RPMI8226 (cell line): ENCODE measurements around the gene B3GNT2.
"Not testable (repeated sequence)": the region's sequence is repeated elsewhere in the genome, so short reads cannot be mapped to it uniquely, and the experiment has no call there.

Experiments
- DNase-seq: peaks from one replicate; pipeline ENCODE4 v3.0.0-alpha.2; 2015

The B3GNT2 gene, protein sequence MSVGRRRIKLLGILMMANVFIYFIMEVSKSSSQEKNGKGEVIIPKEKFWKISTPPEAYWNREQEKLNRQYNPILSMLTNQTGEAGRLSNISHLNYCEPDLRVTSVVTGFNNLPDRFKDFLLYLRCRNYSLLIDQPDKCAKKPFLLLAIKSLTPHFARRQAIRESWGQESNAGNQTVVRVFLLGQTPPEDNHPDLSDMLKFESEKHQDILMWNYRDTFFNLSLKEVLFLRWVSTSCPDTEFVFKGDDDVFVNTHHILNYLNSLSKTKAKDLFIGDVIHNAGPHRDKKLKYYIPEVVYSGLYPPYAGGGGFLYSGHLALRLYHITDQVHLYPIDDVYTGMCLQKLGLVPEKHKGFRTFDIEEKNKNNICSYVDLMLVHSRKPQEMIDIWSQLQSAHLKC

DNA sequence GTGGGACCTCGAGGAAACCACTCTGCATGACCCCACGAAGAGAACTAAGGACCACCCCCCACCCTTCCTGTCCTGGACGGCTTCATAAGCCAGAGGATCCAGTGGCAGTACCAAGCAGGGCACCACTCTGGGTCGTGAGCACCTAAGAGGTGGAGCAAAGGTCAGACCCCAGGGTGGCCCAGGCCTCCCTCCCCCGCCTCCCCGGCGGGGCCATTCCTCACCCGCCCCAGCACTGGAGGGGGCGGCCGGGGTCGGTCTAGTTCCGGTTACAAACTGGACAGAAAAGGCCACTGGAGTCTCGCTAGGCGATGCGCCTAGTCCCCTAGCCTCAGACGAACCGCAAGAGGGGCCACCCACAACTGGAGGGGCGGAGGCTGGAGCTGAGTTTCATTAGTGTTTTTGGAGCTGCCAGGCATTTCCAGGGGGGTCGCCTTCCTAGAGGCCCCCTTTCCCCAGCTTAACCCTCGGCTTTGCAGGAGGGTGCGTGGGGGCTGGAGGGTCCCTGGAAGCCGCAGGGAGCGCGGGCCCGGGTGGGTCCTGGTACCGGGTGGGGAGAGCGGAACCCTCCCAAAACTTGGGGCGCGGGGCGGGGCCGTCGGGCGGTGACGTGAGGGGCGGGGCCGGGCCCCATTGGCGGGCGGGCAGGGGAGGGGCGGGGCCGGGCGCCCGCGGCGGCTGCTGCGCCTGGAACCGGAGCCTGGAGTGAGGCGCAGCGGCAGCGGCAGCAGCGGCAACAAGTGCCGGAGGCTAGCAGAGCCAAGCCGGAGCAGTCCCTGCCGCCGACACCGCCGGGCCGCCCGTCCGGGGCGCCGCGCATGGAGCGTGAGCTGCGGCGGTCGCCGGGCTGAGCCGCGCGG is at the start of gene B3GNT2:
Gene B3GNT2 (plus strand): TSS at position 695 of the 857 bp plus-strand sequence. CDS start 26,106 bp downstream, outside the sequence.
- peak; percentile 85 for DNase-seq

DNA sequence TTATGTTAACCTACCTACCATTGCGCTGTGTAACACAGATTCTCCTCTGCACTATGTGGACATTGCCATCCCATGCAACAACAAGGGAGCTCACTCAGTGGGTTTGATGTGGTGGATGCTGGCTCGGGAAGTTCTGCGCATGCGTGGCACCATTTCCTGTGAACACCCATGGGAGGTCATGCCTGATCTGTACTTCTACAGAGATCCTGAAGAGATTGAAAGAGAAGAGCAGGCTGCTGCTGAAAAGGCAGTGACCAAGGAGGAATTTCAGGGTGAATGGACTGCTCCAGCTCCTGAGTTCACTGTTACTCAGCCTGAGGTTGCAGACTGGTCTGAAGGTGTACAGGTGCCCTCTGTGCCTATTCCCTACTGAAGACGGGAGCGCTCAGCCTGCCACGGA is 49.1 kb upstream of the B3GNT2 start:
- not testable (repeated sequence) for DNase-seq

DNA sequence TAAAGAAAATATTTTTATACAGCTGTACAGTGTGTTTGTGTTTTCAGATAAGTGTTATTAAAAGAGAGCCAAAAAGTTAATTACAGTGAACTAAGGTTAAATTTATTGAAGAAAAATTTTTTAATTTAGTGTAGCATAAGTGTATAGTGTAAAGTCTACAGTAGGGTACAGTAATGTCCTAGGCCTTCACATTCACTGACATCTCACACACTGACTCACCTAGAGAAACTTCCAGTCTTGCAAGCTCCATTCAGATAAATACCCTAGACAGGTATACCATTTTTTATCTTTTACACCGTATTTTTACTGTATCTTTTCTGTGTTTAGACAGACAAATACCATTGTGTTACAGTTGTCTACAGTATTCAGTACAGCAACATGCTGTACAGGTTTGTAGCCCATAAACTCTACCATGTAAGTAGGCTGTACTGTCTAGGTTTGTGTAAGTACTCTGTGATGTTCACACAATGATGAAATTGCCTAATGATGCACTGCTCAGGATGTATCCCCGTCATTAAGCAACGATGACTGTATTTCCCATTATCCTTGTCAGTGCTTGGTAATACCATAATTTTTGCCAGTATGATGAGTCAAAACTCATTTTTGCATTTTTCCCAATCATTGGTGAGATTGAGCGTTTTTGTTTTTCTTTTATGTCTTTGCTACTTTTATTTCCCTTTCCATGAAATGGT is 48.2 kb upstream of the B3GNT2 start:
- DNase-seq: no peak

DNA sequence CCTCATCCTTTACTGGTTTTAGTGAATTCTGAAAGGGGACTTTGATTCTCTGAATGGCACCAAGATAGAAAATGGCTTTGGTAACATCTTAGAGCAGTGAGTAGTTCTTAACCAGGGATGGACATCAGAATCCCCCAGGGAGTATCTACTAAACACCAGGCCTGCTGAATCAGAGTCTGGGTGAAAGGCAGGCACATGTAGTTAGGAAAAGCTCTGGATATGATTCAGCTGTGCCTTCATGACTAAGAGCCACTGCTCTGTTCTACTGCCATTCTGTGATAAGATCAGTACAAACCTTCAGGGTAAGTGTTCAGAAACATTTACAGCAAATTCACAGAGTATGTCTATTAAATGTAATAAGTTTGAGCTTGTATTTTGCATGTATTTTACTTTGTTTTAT is 46.2 kb upstream of the B3GNT2 start:
- no peak for DNase-seq

DNA sequence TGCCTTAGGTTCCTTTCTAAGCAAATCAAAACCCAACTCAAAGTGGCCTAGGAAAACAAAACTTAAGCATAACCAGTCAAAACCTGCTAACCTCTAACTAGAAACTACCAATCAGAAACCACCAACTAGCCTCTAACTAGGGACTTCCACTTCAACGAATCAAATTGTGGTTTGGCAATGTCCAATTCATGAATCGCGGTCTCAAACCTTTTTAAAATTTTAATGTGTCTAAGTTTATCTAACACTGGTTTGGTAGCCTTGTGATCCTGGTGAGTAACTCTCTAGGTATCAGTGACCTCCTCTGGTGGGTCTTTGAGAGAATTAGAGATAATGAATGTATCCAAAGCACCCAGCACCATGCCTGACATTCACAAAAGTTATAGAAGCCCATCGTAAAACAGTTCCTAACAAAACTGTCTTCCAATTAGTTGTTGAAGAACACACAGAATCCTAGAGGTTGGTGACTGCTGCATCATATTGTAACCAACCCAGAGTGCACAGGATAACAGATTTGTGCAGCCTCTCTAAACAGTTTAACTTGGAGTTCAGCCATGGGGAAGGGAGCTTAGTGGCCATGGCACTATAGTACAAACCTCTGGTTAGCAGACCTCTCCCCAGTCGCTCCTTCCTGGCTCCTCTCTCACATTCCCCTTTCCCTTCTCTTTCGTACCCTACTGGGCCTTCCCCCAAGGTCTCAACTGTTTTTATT is 45.2 kb upstream of the B3GNT2 start:
- DNase-seq: no peak

DNA sequence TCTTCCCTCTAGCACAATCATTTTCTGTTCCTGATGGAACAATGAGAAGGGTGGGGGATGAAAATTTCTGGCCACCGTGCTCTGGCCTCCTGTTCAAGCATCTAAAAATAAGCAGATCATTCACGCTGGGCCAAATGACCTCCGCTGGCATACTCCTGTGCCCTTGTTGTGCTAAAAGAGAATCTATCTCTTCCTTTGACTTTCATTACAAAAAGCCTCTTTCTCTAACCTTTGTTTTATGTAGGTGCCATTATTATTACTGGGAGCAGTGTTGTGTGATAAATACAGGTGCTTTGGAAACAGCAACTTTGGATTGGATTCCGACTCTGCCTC is 44.6 kb upstream of the B3GNT2 start:
- no peak for DNase-seq

DNA sequence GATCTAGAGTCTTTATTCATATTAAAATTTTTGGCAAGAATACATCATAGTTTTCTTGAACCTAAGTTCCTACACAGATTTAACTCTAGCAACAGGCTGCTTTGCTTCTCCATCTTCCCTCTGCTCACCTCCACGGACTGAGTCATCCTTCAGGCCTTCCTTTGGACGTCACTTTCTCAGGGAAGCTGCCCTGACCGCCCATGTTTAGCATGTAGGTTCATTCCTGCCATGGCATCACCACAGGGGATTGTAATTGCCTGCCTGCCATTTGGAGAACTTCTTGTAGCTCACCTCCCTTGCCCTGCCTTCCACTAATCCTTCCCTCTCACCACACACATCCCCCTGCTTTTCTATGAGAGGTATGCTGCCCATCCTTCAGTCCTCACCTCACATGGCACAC is 43.9 kb upstream of the B3GNT2 start:
- DNase-seq: no peak

DNA sequence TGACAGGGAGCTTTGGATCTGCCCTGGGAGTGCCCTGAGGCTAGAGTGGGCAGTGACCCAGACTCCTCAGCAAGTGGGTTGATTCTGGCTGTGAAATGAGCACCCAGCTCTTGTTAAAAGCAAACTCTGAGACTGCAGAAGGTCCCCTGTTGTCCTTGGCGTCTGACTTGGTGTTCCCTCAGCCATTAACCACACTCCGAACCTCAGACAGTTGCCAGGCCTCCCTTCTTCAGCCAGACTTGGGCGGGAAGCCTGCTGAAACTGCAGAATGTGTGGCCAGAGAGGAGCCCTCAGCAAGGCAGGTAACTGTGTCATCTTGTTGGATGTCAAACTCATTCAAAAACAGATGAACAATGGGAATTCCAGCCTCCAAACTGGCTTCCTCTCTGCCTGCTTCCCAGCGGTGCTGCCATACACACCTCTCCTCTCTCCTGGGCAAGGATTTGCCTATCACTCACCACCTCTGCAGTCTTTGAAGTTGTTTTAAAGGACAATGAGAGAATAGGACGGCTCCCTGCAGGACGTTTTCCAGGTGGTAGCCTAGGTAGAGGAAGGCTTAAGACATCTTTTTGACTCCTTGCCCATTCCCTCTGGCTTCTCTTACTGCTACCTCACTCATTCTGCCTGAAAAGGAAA is 38.9 kb upstream of the B3GNT2 start:
- no peak for DNase-seq

DNA sequence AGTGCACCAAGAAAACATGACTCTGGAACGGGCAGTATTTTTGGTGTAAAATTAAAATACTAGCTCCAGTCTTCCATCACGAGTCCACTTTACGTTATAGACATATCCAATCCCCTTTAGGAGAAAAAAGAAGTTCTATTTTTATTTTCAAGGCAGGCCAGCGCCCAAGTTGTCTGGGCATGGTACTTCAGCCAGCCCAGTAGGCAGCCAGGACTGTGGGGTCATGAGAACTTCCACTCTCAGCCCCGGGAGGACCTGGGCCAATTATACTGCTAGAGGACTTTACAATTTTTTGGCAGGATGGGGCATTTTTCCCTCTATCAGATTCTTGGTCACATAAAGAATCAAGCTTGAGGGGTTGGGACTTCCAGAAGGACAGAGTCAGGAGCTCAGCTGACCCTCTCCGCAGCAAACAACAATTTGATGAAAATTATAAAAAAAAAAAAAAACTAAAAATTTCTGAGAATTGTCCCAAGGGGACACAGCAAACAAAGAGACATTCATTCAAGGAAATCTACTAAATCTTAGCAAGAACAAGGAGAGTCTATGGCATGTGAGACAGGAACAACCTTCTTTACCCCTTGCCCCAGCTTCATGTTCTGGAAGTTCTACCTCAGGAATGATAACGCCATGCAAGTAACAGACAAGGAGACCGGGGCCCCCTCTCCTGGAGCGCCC is 37.3 kb upstream of the B3GNT2 start:
- no peak for DNase-seq

DNA sequence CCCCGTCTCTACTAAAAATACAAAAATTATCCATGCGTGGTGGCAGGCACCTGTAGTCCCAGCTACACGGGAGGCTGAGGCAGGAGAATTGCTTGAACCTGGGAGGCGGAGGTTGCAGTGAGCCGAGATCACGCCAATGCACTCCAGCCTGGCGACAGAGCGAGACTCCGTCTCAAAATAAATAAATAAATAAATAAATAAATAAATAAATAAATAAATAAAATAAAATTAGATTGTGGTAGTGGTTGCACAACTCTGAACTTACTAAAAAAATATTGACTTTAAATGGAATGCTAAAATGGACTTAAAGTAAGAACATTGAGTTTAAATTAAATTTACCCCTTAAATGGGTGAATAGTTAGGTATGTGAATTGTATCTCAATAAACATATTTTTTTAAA is 35.2 kb upstream of the B3GNT2 start:
- DNase-seq: not testable (repeated sequence)

DNA sequence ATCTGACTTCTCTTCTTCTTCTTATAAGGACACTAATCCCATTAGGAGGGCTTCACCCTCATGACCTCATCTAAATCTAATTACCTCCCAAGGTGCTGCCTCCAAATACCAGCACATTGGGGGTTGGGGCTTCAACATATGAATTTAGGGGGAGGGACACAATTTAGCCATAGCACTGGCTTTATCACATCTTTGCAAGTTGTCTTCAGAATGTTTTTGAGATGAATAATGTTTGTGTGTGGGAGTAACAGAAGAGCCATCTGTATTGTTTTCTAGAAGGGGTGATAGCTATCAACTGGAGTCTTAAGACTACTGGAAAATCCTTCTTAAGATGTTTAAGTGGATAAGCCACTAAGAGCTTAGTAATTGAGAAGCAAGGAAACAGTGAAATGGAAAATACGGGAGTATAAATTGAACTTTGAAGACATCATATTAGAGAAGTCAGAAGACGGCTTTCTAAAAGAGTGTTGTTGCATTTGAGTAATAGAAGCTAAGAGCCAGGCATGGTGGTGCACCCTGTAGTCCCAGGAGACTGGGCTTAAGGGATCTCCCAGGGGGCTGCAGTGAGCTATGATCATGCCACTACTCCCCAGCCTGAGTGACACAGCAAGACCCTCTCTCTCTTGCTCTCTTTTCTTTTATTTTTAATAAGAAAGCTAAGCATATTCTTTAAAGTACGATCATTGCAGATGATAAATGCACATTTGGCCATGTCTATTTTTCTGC is 32.6 kb upstream of the B3GNT2 start:
- no peak for DNase-seq

DNA sequence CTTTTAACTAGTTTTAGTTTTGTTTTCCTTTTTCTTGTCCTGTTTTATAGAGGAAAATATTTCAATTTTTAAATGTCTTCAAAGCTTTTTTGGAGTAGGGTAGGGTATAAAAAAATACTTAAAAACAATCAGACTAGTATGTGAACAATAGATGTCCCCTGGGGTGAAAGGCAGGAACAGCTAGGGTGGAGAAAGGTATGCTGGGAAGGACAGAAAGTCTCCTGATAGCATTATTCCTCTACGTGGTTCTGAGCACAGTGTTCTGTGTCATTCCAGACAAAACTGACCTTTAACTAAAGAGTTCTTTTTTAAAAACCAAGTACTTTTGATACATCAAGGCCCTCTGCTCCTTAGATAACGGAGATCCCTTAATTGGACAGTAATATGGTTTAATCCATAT is 32.1 kb upstream of the B3GNT2 start:
- DNase-seq: no peak

DNA sequence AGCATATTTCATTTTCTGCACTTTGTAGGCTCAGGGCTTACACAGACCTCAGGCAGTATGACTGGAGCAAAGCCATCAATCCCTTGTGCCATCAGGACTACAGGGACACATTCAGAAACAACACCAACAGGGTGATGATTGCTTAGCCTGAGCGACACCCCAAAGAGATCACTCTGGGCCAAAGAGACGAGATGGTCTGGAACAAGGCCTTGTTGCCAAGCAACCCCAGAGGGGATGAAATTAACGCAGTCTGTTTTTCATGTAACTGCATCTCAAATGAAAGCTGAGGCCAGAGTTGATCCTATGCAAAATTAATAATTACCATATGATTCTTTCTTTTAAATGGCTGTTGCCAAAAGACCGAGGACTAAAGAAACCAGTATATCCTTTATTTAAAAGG is 20.2 kb upstream of the B3GNT2 start:
- no peak for DNase-seq

DNA sequence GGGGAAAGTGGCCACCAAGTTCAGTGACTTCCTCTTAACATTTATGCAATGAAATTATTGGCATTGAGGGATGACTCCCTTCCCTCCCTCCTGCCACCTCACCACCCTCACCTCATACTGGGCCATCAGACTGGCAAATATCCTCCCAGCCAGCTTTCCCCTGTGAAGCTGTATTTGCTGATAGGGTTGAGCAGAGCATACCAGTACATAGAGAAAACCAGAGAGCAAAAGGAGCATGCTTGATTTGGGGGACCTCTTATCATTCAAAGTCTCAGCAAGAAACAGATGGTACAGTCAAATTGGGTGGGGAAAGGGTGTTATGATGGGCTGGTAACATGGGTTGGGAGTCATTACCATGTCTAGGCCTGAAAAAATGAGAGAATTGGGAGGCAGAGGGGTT is 19.1 kb upstream of the B3GNT2 start:
- DNase-seq: no peak

DNA sequence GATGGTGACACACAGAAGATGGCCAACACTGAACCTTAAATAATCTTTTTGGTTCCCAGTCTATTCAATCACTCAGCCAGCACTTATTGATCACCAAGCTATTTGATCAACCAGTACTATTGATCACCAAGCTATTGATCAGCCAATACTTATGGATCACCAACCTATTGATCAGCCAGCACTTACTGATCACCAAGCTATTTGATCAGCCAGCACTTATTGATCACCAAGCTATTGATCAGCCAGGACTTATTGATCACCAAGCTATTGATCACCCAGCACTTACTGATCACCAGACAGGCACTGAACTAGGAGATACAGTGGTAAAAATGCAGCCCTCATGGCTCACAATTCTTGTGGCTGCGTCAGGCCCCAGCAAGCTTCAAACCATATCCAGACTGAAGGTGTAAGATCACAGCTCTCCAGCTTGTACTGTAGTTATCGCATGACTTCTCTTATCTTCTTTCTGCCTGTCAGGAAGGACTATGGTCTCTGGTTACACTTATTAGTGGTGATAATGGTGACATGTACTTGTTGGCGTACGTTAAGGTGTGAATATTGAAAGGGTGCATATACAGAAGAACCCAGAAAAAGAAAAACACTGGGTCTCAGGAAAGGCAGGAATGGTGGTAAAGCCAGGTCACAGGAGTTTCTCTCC is 18.4 kb upstream of the B3GNT2 start:
- no peak for DNase-seq

DNA sequence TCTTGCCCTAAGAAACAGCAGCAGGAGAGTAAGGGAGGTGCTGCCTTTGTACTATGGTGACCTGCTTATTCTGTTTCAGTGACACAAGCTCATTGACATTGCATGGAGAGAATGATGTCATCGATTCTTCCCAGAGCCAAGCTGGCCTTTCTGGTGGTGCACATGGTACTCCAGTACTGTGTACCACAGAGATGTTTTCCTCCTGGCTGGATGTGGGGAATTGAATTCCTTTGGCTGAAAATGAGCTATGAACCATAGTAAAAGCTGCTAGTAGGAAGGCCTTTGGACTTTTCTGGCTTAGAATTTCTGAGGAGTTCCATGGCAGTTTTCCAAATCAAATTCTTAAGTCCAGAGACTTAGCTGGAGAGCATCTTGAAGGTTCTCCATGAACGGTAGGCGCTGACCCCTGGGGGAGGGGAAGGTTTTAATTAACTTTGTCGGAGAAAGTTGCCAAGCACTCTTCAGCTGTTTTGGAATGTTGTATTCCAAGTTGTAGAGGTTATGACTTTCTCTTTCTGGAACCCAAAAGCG is 17.1 kb upstream of the B3GNT2 start:
- DNase-seq: no peak

DNA sequence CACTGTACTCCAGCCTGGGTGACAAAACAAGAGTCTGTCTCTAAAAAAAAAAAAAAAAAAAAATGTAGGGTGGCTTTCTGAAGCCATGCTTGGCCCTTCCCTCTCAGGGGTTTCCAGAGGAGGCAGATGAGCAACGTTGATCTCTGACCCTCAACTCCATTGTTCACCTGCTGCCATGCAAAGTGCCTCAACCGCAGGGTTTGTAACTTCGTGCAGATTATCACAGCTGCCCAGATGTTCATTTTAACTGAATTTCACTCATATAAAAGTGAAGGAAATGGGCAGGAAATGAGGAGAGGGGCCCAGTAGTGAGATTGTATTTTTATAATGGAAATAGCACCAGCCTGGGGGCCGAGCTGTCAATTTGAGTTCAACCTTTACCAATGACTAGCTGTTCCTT is 14.9 kb upstream of the B3GNT2 start:
- DNase-seq: no peak

DNA sequence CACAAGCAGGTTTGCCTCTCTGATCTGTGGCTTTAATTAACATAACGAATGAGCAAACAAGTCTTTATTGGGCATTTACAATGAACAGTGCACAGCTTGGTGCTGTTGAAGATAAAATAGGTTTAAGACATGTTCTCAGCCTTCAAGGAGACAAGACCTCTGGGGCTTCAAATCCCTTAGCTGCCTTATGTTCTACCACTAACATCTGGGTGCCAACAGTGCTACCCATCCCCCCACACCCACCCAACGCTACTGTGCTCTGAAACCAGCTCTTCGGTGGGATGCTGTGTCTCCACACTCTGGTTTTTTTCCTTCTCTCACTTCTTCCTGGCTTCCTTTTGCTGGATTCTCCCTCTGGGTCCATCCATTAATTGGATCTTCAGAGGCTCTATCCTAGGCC is 14.1 kb upstream of the B3GNT2 start:
- no peak for DNase-seq

DNA sequence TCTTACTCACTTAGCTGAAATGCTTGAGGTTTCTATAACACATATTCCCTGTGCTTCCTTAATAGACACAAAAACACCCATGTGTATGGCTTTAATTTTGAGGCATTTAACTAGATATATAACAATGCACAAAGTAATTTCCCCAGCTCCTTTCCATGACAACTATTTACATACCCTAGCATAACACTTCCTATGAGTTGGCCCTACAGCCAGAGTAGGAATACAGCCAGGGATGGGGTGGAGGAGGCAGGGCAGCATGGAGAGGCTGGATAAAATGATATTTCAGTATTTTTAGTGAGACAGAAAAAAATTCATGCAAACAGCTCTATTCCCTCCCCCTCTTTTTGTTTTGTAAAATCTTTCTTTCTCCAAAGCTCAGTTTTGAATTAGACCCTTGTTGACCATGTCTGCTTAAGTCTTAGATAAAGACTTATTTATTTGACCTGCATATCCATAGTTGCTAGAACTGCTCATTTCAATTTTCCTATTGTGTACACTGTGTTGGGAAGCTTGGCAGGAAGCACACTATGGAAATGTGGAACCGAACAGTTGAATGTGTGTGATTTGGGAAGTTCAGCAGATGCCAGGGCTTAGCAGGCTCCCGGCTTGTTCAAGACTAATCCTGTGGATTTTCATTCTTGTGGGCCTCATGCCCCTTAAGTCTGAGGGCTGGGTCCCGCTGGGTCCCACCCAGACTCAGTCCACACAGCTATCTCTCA is 11.2 kb upstream of the B3GNT2 start:
- DNase-seq: no peak
